ENCODE data around the gene LSM11.

GRCh38 chr5:157802736-157803135 lies 59.2 kb downstream of the LSM11 start:
- TF ChIP-seq CTCF (conservative IDR thresholded peaks at IDR 0.05; ENCODE audit: low read depth, low read length) (no peak), CEBPB (IDR thresholded peaks at IDR 0.05; ENCODE audit: low read depth, low read length) (no peak), RFX5 (IDR thresholded peaks at IDR 0.05; ENCODE audit: low read depth, low read length) (no peak), MAFK (IDR thresholded peaks at IDR 0.05; ENCODE audit: low read depth, low read length) (no peak)
